Fibroblast of lung (primary cell): ENCODE measurements around the gene MTCH1. TPM values are rescaled to one million over a fixed set of nuclear protein-coding genes. Genes with fewer than 3 reads are reported as not detected.

Experiments
- DNase-seq, 2 donors: peaks; one replicate each; pipeline versions ENCODE4 v3.0.0 to v3.0.0-alpha.2; 2010; ENCODE audit warnings: low read depth in 2 of 2
- H2AFZ ChIP-seq: 2 replicates; pipeline ENCODE4 v1.5.1; 2012; ENCODE audit warnings: low read length, control low read depth, inconsistent platforms
- H3K27ac ChIP-seq: 2 replicates; pipeline ENCODE4 v1.5.1; 2011; ENCODE audit warnings: low read length, control low read depth; ENCODE audit not compliant: insufficient read depth
- H3K27me3 ChIP-seq: 2 replicates; pipeline ENCODE4 v1.5.1; 2011; ENCODE audit warnings: mild to moderate bottlenecking, low read length; ENCODE audit not compliant: control insufficient read depth, insufficient read depth
- H3K36me3 ChIP-seq: 2 replicates; pipeline ENCODE4 v1.5.1; 2011; ENCODE audit warnings: low read length; ENCODE audit not compliant: control insufficient read depth, insufficient read depth
- H3K4me1 ChIP-seq: 2 replicates; pipeline ENCODE4 v1.5.1; 2011; ENCODE audit warnings: low read length; ENCODE audit not compliant: control insufficient read depth, insufficient read depth; ENCODE audit errors: extremely low read depth
- H3K4me2 ChIP-seq: 2 replicates; pipeline ENCODE4 v1.5.1; 2011; ENCODE audit warnings: low read length, control low read depth; ENCODE audit not compliant: insufficient read depth; ENCODE audit errors: extremely low read depth
- H3K4me3 ChIP-seq, 4 experiments: fragments of 200-600 bp in 1 of 4; sonication (generic) in 1 of 4; replicated peaks in 1 of 4; 2 replicates each; pipeline ENCODE4 v1.5.1; 2011 to 2016; ENCODE audit warnings: low read length in 4 of 4, low read depth in 3 of 4, mild to moderate bottlenecking in 3 of 4, control low read depth in 2 of 4, inconsistent platforms in 1 of 4, mixed read lengths in 1 of 4; ENCODE audit not compliant: insufficient read depth in 1 of 4; ENCODE audit errors: control extremely low read depth in 1 of 4
- H3K79me2 ChIP-seq: 2 replicates; pipeline ENCODE4 v1.5.1; 2012; ENCODE audit warnings: mild to moderate bottlenecking, low read length, inconsistent platforms; ENCODE audit not compliant: control insufficient read depth, insufficient read depth
- H3K9ac ChIP-seq: 2 replicates; pipeline ENCODE4 v1.5.1; 2011; ENCODE audit warnings: mild to moderate bottlenecking, low read length, control low read depth; ENCODE audit not compliant: insufficient read depth
- H3K9me3 ChIP-seq: 2 replicates; pipeline ENCODE4 v1.5.1; 2012; ENCODE audit warnings: low read depth, low read length; ENCODE audit not compliant: control insufficient read depth, insufficient read depth
- H4K20me1 ChIP-seq: 2 replicates; pipeline ENCODE4 v1.5.1; 2011; ENCODE audit warnings: low read length; ENCODE audit not compliant: control insufficient read depth, insufficient read depth; ENCODE audit errors: extremely low read depth
- EZH2 ChIP-seq: IDR thresholded peaks from 2 replicates; pipeline ENCODE4 v1.5.1; 2012; ENCODE audit warnings: low read length, control low read depth, mild to moderate bottlenecking; ENCODE audit errors: missing control alignments
- polyA plus RNA-seq, 2 donors: library from polyadenylated mRNA; depleted of rRNA in 1 of 2; stranded (reverse) in 1 of 2; unstranded in 1 of 2; fragments of >200 nt; gene quantifications; 2 replicates each; pipeline ENCODE4 v1.2.1, GENCODE V29; 2011 to 2012; ENCODE audit warnings: missing spikeins in 1 of 2
- total RNA-seq: library from RNA; depleted of rRNA; stranded (reverse); fragments of >200 nt; gene quantifications from 2 replicates; pipeline ENCODE4 v1.2.1, GENCODE V29; 2014
- TF ChIP-seq, protein P1 (sequence below), 2 donors: IDR thresholded peaks in 1 of 2; conservative IDR thresholded peaks in 1 of 2; 1 replicate in 1 of 2; 2 replicates in 1 of 2; pipeline ENCODE4 v1.5.1; 2011 to 2012; ENCODE audit warnings: low read length in 2 of 2, control low read depth in 1 of 2, inconsistent platforms in 1 of 2, low read depth in 1 of 2, mild to moderate bottlenecking in 1 of 2

Gene MTCH1
- total and polyA plus RNA-seq, 2 donors (not counting 1 experiment from before 2014, with no cell fraction given): 131 to 222 TPM

DNA sequence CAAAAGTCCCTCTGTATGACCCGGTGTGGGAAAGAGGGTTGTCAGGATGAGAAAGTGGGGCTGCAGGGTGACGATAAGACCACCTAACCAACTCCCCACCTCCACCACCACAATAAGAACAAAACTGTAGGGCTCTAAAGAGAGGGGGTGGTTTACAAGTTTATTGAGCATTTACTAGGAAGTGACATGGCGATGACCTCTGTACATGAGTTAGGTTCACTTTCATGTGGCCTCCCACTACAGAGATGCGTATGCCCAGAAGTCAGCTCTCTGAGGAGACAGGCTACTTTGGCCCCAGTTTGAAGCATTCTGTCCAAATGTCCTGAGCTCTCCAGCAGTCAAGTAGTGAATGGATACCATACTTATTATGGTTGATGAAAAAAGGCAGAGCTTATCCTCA, 60.2 kb downstream of the MTCH1 start:
- TF ChIP-seq, protein P1, sequence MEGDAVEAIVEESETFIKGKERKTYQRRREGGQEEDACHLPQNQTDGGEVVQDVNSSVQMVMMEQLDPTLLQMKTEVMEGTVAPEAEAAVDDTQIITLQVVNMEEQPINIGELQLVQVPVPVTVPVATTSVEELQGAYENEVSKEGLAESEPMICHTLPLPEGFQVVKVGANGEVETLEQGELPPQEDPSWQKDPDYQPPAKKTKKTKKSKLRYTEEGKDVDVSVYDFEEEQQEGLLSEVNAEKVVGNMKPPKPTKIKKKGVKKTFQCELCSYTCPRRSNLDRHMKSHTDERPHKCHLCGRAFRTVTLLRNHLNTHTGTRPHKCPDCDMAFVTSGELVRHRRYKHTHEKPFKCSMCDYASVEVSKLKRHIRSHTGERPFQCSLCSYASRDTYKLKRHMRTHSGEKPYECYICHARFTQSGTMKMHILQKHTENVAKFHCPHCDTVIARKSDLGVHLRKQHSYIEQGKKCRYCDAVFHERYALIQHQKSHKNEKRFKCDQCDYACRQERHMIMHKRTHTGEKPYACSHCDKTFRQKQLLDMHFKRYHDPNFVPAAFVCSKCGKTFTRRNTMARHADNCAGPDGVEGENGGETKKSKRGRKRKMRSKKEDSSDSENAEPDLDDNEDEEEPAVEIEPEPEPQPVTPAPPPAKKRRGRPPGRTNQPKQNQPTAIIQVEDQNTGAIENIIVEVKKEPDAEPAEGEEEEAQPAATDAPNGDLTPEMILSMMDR (conservative IDR thresholded peaks at IDR 0.05 in 1 of 2, IDR thresholded peaks at IDR 0.05 in 1 of 2; ENCODE audit: low read depth in 1 of 2, low read length in 2 of 2): no peak
- Histone ChIP-seq H3K36me3 (peaks cover 6% of the 10 kb centered on the region), H3K27me3 (no peaks in the 10 kb centered on the region), H3K9ac (no peak overlapping the region), H4K20me1 (no peaks in the 10 kb centered on the region), H3K4me1 (peaks cover 16% of the 10 kb centered on the region), H3K4me2 (no peak overlapping the region), H3K4me3 (no peak overlapping the region), H3K79me2 (no peaks in the 10 kb centered on the region), H3K9me3 (no peaks in the 10 kb centered on the region), H2AFZ (no peak overlapping the region), H3K27ac (no peak overlapping the region)
- no peak for DNase-seq

DNA sequence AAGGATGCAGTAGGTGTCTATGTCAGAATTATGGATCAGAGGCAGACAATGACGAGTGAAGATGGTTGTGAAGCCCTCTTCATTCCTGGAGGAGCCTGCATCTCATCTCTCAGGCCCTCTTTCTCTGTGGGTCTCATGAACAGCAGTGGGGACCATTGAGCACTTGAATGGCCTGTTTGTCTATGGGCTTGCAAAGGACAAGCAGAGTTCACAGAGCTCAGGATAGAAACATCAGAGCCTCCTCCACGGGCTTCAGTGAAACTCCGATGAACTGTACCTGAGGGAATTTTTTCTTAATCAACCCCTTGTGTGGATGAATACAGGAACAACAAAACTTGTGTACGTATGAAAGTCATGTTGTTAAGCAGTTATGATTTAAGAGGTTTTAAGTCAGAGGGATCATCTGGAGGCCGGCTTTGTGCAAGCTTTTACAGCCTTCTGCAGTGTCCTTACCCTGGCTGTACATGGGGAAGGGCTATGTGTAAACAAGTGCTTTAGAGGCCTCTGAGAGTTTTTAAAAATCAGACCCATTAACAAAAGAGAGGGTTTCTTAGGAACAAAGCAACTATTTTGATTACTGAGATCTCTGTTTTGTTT, 61.1 kb downstream of the MTCH1 start:
- Histone ChIP-seq H3K79me2 (no peaks in the 10 kb centered on the region), H3K4me2 (no peak overlapping the region), H3K4me3 (no peak overlapping the region), H3K36me3 (peaks cover 9% of the 10 kb centered on the region), H3K27ac (no peak overlapping the region), H3K9ac (no peak overlapping the region), H3K27me3 (no peaks in the 10 kb centered on the region), H2AFZ (no peak overlapping the region), H4K20me1 (no peaks in the 10 kb centered on the region), H3K9me3 (no peaks in the 10 kb centered on the region), H3K4me1 (peaks cover 19% of the 10 kb centered on the region)
- DNase-seq: no peak
- TF ChIP-seq, protein P1 (conservative IDR thresholded peaks at IDR 0.05 in 1 of 2, IDR thresholded peaks at IDR 0.05 in 1 of 2; ENCODE audit: low read depth in 1 of 2, low read length in 2 of 2): no peak
- TF ChIP-seq EZH2: no peak

DNA sequence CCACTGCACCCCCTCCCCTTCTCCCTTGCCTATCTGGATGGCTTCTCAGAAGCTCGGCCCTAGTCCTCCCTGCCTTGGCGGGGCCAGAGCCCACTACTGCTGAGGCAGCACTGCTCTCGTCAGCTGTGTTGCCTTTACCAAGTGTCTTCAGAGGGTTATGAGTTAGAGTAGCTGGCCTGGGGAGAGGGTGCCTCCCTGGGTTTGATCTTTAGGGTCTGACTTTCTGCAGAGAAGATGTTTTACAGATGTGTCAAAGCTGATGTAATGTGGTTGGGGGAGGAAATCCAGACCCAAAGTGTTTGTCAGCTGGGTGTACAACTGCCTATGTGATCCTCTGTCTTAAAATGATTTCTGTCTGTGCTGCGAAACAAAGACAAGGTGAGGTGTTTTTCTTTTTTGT, 61.9 kb downstream of the MTCH1 start:
- Histone ChIP-seq H3K9ac (no peak overlapping the region), H3K79me2 (no peaks in the 10 kb centered on the region), H3K9me3 (no peaks in the 10 kb centered on the region), H3K36me3 (peaks cover 13% of the 10 kb centered on the region), H3K4me3 (no peak overlapping the region), H3K27me3 (no peaks in the 10 kb centered on the region), H3K27ac (no peak overlapping the region), H4K20me1 (no peaks in the 10 kb centered on the region), H2AFZ (no peak overlapping the region), H3K4me1 (peaks cover 18% of the 10 kb centered on the region), H3K4me2 (no peak overlapping the region)
- TF ChIP-seq EZH2: no peak
- TF ChIP-seq, protein P1 (conservative IDR thresholded peaks at IDR 0.05 in 1 of 2, IDR thresholded peaks at IDR 0.05 in 1 of 2; ENCODE audit: low read depth in 1 of 2, low read length in 2 of 2): no peak
- DNase-seq: peak in 1 of 2 donors; percentile 28
